HCT116 (cell line): Measurements from ENCODE around the gene PODNL1. TPM values are rescaled to one million over a fixed set of nuclear protein-coding genes. Genes with fewer than 3 reads are reported as not detected.

Experiments
- ATAC-seq: fragments of 200-7000 bp; cut with Tn5 transposase; 2 replicates; pipeline ENCODE4 v1.9.1; 2020; ENCODE audit warnings: mild to moderate bottlenecking, moderate library complexity
- BruUV-seq: library from RNA; stranded (reverse); fragments of 400-500 nt; replicated peaks from 2 replicates; lab custom pipeline; 2021; lab: Mats Ljungman, UMichigan
- CTCF ChIA-PET: fragments of 300-600 bp; sonication (Branson Sonifier 250); formaldehyde crosslinking; loops from one replicate; lab custom pipeline; 2021; ENCODE audit warnings: antibody characterized with exemption; lab: Charles Lee
- POLR2A ChIA-PET: fragments of 300-600, 350-600 bp; sonication (Branson Sonifier 250); formaldehyde crosslinking; loops from one replicate; lab custom pipeline; 2021; ENCODE audit warnings: antibody characterized with exemption; lab: Charles Lee
- RAD21 ChIA-PET, 2 experiments: fragments of 300-600 bp; sonication (Branson Sonifier 250); formaldehyde crosslinking; loops; one replicate each; lab custom pipeline; 2023; ENCODE audit warnings: low total read pairs in 2 of 2; ENCODE audit not compliant: uncharacterized antibody in 2 of 2, unreplicated experiment in 2 of 2, low non-redundant PET in 1 of 2; lab: Charles Lee
- DNase-seq: peaks from one replicate; pipeline ENCODE4 v3.0.0-alpha.2; 2010; ENCODE audit warnings: low read depth, low spot score
- H2AFZ ChIP-seq: fragments of 200-600 bp; shearing (Covaris generic), sonication (generic); 2 replicates; pipeline ENCODE4 v1.6.1; 2017; ENCODE audit warnings: low read depth, mixed run types, mixed read lengths, antibody characterized with exemption, low read length; ENCODE audit not compliant: poor library complexity, severe bottlenecking
- H3K27ac ChIP-seq: 2 replicates; pipeline ENCODE4 v1.5.1; 2012; ENCODE audit warnings: low read depth, low read length
- H3K27me3 ChIP-seq: fragments of 200-600 bp; sonication (generic); 2 replicates; pipeline ENCODE4 v1.6.1; 2016; ENCODE audit warnings: mixed run types, low read length, mixed read lengths; ENCODE audit not compliant: insufficient read depth
- H3K36me3 ChIP-seq, 2 experiments: fragments of 200-500 bp in 1 of 2; fragments of 200-600 bp in 1 of 2; sonication (Bioruptor generic) in 1 of 2; sonication (generic) in 1 of 2; 2 replicates each; pipeline versions ENCODE4 v1.5.1 to v1.6.1; 2014 to 2016; ENCODE audit warnings: low read length in 2 of 2, inconsistent platforms in 1 of 2, mixed read lengths in 1 of 2, mixed run types in 1 of 2; ENCODE audit not compliant: insufficient read depth in 2 of 2, control insufficient read depth in 1 of 2
- H3K4me1 ChIP-seq, 2 experiments: fragments of 200-600 bp in 1 of 2; sonication (generic) in 1 of 2; 2 replicates each; pipeline versions ENCODE4 v1.5.1 to v1.6.1; 2012 to 2017; ENCODE audit warnings: low read length in 2 of 2, inconsistent platforms in 1 of 2, mild to moderate bottlenecking in 1 of 2, mixed read lengths in 1 of 2, mixed run types in 1 of 2, moderate library complexity in 1 of 2; ENCODE audit not compliant: insufficient read depth in 2 of 2, control insufficient read depth in 1 of 2
- H3K4me2 ChIP-seq: fragments of 200-600 bp; sonication (generic); 2 replicates; pipeline ENCODE4 v1.6.1; 2017; ENCODE audit warnings: mixed run types, low read length, mixed read lengths
- H3K4me3 ChIP-seq, 2 experiments: fragments of 200-600 bp in 1 of 2; sonication (generic) in 1 of 2; replicated peaks in 1 of 2; 2 replicates each; pipeline ENCODE4 v1.5.1; 2011 to 2016; ENCODE audit warnings: low read length in 2 of 2, control low read depth in 1 of 2, low read depth in 1 of 2, mild to moderate bottlenecking in 1 of 2, mixed read lengths in 1 of 2, mixed run types in 1 of 2
- H3K79me2 ChIP-seq: fragments of 200-600 bp; sonication (generic); 2 replicates; pipeline ENCODE4 v1.6.1; 2017; ENCODE audit warnings: mild to moderate bottlenecking, mixed run types, low read length, moderate library complexity, mixed read lengths; ENCODE audit not compliant: insufficient read depth
- H3K9ac ChIP-seq: fragments of 200-600 bp; sonication (generic); 2 replicates; pipeline ENCODE4 v1.6.1; 2016; ENCODE audit warnings: low read length, mixed read lengths
- H3K9me2 ChIP-seq: fragments of 200-600 bp; sonication (generic), shearing (Covaris generic); 2 replicates; pipeline ENCODE4 v1.6.1; 2017; ENCODE audit warnings: mixed run types, mild to moderate bottlenecking, moderate library complexity; ENCODE audit not compliant: insufficient read depth
- H3K9me3 ChIP-seq, 2 experiments: fragments of 200-500 bp in 1 of 2; fragments of 200-600 bp in 1 of 2; sonication (Bioruptor generic) in 1 of 2; sonication (generic) in 1 of 2; 2 replicates each; pipeline ENCODE4 v1.6.1; 2014 to 2017; ENCODE audit warnings: low read length in 2 of 2, mixed read lengths in 2 of 2, inconsistent platforms in 1 of 2, low read depth in 1 of 2, mild to moderate bottlenecking in 1 of 2, mixed run types in 1 of 2, moderate library complexity in 1 of 2; ENCODE audit not compliant: control insufficient read depth in 1 of 2, insufficient read depth in 1 of 2
- H4K20me1 ChIP-seq: fragments of 200-600 bp; sonication (generic), shearing (Covaris generic); 2 replicates; pipeline ENCODE4 v1.6.1; 2017; ENCODE audit warnings: mixed run types, mild to moderate bottlenecking, moderate library complexity; ENCODE audit not compliant: insufficient read depth
- ATF3 ChIP-seq: IDR thresholded peaks from 2 replicates; pipeline ENCODE4 v1.6.1; 2012
- CTCF ChIP-seq, 3 experiments: fragments of 200-600 bp in 1 of 3; sonication (generic) in 1 of 3; IDR thresholded peaks in 2 of 3; conservative IDR thresholded peaks in 1 of 3; 2 replicates each; pipeline ENCODE4 v1.5.1; 2012 to 2017; ENCODE audit warnings: low read depth in 2 of 3, low read length in 2 of 3, antibody characterized with exemption in 1 of 3, borderline replicate concordance in 1 of 3, control low read depth in 1 of 3, mild to moderate bottlenecking in 1 of 3, mixed read lengths in 1 of 3, mixed run types in 1 of 3, moderate library complexity in 1 of 3; ENCODE audit not compliant: insufficient read depth in 1 of 3
- ELF1 ChIP-seq: IDR thresholded peaks from 2 replicates; pipeline ENCODE4 v1.6.1; 2012; ENCODE audit warnings: low read depth, borderline replicate concordance
- EZH2 ChIP-seq: fragments of 200-600 bp; sonication (generic); IDR thresholded peaks from 2 replicates; pipeline ENCODE4 v1.6.1; 2017; ENCODE audit warnings: antibody characterized with exemption, mixed run types
- EZH2phosphoT487 ChIP-seq: fragments of 200-600 bp; IDR thresholded peaks from 2 replicates; pipeline ENCODE4 v1.6.1; 2018; ENCODE audit warnings: antibody characterized with exemption, borderline replicate concordance
- FOSL1 ChIP-seq: IDR thresholded peaks from 2 replicates; pipeline ENCODE4 v1.6.1; 2012; ENCODE audit warnings: low read depth
- JUND ChIP-seq: IDR thresholded peaks from 2 replicates; pipeline ENCODE4 v1.6.1; 2012
- RAD21 ChIP-seq: IDR thresholded peaks from 2 replicates; pipeline ENCODE4 v1.6.1; 2012; ENCODE audit warnings: low read depth, mild to moderate bottlenecking
- SP1 ChIP-seq: IDR thresholded peaks from 2 replicates; pipeline ENCODE4 v1.6.1; 2012; ENCODE audit warnings: low read depth
- SRF ChIP-seq: IDR thresholded peaks from 2 replicates; pipeline ENCODE4 v1.6.1; 2012; ENCODE audit warnings: low read depth
- TCF7L2 ChIP-seq: IDR thresholded peaks from 2 replicates; pipeline ENCODE4 v1.7.0; 2011; ENCODE audit warnings: borderline replicate concordance, inconsistent platforms; ENCODE audit not compliant: insufficient read depth, insufficient read length; ENCODE audit errors: extremely low read depth
- ZBTB33 ChIP-seq: IDR thresholded peaks from 2 replicates; pipeline ENCODE4 v1.6.1; 2011; ENCODE audit warnings: mild to moderate bottlenecking, low read length, moderate library complexity; ENCODE audit not compliant: insufficient replicate concordance; ENCODE audit errors: extremely low read depth
- ZFX ChIP-seq: fragments of 450-650 bp; IDR thresholded peaks from 2 replicates; pipeline ENCODE4 v1.6.1; 2017
- ZNF274 ChIP-seq: fragments of 200-500 bp; sonication (Bioruptor generic); IDR thresholded peaks from 2 replicates; pipeline ENCODE4 v1.6.1; 2014; ENCODE audit warnings: mild to moderate bottlenecking, low read depth, low read length, inconsistent platforms
- intact Hi-C: fragments of 100-400 bp; cut with micrococcal nuclease; formaldehyde crosslinking; loops from 2 replicates; pipeline ENCODE4 v1.10.0; 2022
- total RNA-seq: library from RNA; stranded (reverse); gene quantifications from one replicate; pipeline ENCODE4 v1.2.1, GENCODE V29; 2021; ENCODE audit not compliant: unreplicated experiment

PODNL1 gene
- total RNA-seq, 1 experiment from 2014 or later = 0.71 TPM

DNA sequence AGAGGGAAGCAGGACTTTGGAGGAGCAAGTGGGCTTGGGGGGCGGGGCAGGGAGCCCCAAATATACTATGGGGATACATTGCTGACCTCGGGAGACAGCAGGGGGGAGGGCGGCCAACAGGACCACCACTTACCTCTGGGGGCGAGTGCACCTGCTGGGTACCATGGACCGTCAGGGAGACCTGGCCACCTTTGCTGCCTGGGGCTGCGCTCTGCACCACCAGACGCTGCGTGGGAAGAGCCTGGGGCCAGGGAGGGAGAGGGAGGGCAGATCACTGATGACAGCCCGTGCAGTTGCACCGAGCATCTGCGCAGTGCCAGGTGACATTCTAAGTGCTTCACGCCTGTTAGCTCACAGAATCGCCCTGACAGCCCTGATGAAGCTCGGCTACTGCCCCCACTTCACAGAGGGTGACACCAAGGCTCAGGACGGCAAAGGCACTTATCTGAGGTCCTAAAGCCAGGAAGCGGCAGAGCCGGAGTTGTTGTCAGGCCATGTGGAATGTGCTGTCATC lies 43.8 kb upstream of the PODNL1 start:
- TF ChIP-seq FOSL1 (no peak), ATF3 (no peak), EZH2phosphoT487 (no peak), SRF (no peak), ZFX (no peak), CTCF (IDR thresholded peaks at IDR 0.05 in 2 of 3, conservative IDR thresholded peaks at IDR 0.05 in 1 of 3; ENCODE audit: borderline replicate concordance in 1 of 3, insufficient read depth in 1 of 3, low read depth in 2 of 3, low read length in 2 of 3) (no peak), JUND (no peak), ELF1 (no peak)
- POLR2A ChIA-PET = no interaction called here
- DNase-seq = no peak

GRCh38 chr19:13981467-13981866 lies 43.2 kb upstream of the PODNL1 start:
- intact Hi-C loops = no loop called here
- DNase-seq = no peak
- no TSS peak for BruUV-seq
- Histone ChIP-seq H3K9ac (no peak overlapping the region), H3K4me1 (peaks cover 8 to 11% of the 10 kb centered on the region in 2 experiments; a peak in 3 of 4 replicates), H2AFZ (no peak overlapping the region), H4K20me1 (no peaks in the 10 kb centered on the region), H3K27me3 (no peaks in the 10 kb centered on the region), H3K36me3 (no peaks in the 10 kb centered on the region; a peak in 1 of 4 replicates), H3K4me3 (no peak overlapping the region), H3K27ac (no peak overlapping the region), H3K79me2 (no peaks in the 10 kb centered on the region), H3K9me3 (no peaks in the 10 kb centered on the region), H3K9me2 (no peaks in the 10 kb centered on the region), H3K4me2 (no peak overlapping the region)
- ChIA-PET RAD21 (no interaction called here), POLR2A (no interaction called here), CTCF (no interaction called here)
- ATAC-seq = no peak
- no peak for TF ChIP-seq ZFX
- no peak for TF ChIP-seq SP1
- TF ChIP-seq EZH2 = no peak
- TF ChIP-seq TCF7L2 = no peak
- TF ChIP-seq RAD21 = no peak
- no peak for TF ChIP-seq EZH2phosphoT487
- no peak for TF ChIP-seq ZBTB33
- TF ChIP-seq ZNF274 = no peak

More for the DNA sequence above, 43.8 kb upstream of the PODNL1 start:
- Histone ChIP-seq H2AFZ (no peak overlapping the region), H3K36me3 (no peaks in the 10 kb centered on the region; a peak in 1 of 4 replicates), H3K27me3 (no peaks in the 10 kb centered on the region), H3K27ac (no peak overlapping the region), H3K9me2 (no peaks in the 10 kb centered on the region), H3K4me1 (peaks cover 8 to 12% of the 10 kb centered on the region in 2 experiments; a peak in 3 of 4 replicates), H3K79me2 (no peaks in the 10 kb centered on the region), H3K4me2 (no peak overlapping the region), H4K20me1 (no peaks in the 10 kb centered on the region), H3K4me3 (no peak overlapping the region), H3K9ac (no peak overlapping the region), H3K9me3 (no peaks in the 10 kb centered on the region)
- intact Hi-C loops = no loop called here
- ATAC-seq = no peak
- ChIA-PET CTCF (no interaction called here), RAD21 (no interaction called here)
- BruUV-seq = no TSS peak
